Measurements from ENCODE around the gene CHGA. TPM values are rescaled to one million over a fixed set of nuclear protein-coding genes. Genes with fewer than 3 reads are reported as not detected.

The CHGA gene
- total RNA-seq, 1 experiment from 2014 or later, result 0.24 TPM

- DNase-seq (ENCODE audit: low spot score), result no peak
- in situ Hi-C loops (cut with HindIII; ENCODE audit: low sequenced_read_pairs), result no loop called here
Measured at GRCh38 chr14:92928258-92928629, 5.3 kb downstream of the CHGA start.

DNA sequence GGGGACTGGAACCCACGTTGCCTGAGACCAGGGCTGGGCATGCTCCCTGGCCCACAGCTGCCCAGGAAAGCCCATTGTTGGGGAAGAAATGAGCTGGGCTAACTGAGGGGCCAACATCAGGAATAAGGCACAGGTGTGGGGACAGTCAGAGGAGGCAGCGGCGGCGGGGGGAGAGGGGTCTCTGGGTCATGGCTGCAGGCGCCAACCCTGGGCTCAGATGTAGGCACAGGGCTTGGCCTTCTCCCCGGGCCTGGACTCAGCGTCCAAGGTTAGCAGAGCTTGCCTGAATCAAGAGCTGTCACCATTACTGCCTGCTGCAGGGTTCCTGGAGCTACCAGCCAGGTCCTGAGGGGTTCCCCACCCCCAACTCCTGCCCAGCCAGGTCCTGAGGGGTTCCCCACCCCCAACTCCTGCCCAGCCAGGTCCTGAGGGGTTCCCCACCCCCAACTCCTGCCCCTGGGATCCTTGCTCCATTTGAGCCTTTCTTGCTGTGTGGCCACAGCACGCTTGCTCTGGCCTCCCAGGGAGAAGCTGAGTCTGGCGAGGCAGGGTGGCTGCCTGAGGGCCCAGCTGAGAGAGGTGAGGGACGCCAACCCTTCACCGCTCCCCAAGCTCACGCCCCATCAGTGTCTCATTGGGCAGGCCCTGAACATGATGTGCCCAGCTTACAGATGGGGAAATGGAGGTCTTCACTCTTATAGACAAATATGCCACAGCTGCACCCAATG, 6.2 kb downstream of the CHGA start:
- no peak for DNase-seq (ENCODE audit: low spot score)
- in situ Hi-C loops (cut with HindIII; ENCODE audit: low sequenced_read_pairs), result no loop called here

GRCh38 chr14:92929689-92930608, 7.0 kb downstream of the CHGA start:
- DNase-seq (ENCODE audit: low spot score), result no peak
- in situ Hi-C loops (cut with HindIII; ENCODE audit: low sequenced_read_pairs), result no loop called here

GRCh38 chr14:92930737-92931602, 8.0 kb downstream of the CHGA start:
- in situ Hi-C loops (cut with HindIII; ENCODE audit: low sequenced_read_pairs), result no loop called here
- DNase-seq (ENCODE audit: low spot score), result no peak

- DNase-seq (ENCODE audit: low spot score), result no peak
- in situ Hi-C loops (cut with HindIII; ENCODE audit: low sequenced_read_pairs), result no loop called here
Measured at GRCh38 chr14:92931681-92932447, 8.9 kb downstream of the CHGA start.

DNA sequence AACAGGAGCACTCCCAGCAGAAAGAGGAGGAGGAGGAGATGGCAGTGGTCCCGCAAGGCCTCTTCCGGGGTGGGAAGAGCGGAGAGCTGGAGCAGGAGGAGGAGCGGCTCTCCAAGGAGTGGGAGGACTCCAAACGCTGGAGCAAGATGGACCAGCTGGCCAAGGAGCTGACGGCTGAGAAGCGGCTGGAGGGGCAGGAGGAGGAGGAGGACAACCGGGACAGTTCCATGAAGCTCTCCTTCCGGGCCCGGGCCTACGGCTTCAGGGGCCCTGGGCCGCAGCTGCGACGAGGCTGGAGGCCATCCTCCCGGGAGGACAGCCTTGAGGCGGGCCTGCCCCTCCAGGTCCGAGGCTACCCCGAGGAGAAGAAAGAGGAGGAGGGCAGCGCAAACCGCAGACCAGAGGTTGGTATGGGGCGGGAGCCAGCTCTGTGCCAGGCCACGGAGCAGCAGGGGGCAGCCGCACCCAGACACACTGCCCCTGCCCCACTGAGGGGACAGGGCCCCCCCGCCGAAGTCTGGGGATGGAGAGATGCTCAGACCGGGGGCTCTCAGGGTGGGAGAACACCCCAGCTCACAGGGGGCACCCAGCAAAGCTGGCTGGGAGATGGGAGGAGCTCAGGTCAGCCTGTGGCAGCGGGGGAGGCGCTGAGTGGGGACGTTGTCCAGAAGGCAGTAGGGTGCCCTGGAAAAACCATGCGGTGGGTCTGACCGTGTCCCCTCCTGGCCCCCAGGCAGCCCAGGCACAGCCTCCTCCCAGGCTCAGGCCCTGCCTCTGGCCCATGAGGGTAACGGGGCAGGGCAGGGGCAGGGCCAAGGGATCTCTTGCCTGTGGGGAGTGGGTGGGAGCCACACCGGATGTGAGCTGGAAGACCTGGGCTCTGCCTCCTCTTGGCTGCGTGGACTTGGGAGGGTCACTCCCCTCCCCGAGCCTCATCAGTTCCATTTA, 9.8 kb downstream of the CHGA start:
- DNase-seq (ENCODE audit: low spot score), result no peak
- in situ Hi-C loops (cut with HindIII; ENCODE audit: low sequenced_read_pairs), result no loop called here

DNA sequence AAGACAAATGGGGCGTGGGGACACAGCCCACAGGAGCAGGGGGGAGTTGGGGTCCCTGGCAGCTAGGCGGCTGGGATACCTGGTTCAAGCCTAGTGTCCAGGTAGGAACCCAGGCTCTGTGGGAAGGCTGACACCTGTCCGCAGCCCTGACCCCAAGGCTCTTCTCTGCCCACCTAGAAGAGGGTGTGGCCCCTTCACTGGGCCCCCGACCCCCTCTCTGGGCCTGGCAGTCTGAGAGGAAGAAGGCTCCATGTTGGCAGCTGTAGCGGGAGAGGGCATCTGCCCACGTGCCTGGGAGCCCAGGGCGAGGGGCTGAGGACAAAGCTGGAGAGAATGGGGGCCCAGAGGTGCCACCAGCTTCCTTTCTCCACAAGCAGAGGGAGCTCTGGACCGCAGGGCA, 10.5 kb downstream of the CHGA start:
- in situ Hi-C loops (cut with HindIII; ENCODE audit: low sequenced_read_pairs), result no loop called here
- no peak for DNase-seq (ENCODE audit: low spot score)

DNA sequence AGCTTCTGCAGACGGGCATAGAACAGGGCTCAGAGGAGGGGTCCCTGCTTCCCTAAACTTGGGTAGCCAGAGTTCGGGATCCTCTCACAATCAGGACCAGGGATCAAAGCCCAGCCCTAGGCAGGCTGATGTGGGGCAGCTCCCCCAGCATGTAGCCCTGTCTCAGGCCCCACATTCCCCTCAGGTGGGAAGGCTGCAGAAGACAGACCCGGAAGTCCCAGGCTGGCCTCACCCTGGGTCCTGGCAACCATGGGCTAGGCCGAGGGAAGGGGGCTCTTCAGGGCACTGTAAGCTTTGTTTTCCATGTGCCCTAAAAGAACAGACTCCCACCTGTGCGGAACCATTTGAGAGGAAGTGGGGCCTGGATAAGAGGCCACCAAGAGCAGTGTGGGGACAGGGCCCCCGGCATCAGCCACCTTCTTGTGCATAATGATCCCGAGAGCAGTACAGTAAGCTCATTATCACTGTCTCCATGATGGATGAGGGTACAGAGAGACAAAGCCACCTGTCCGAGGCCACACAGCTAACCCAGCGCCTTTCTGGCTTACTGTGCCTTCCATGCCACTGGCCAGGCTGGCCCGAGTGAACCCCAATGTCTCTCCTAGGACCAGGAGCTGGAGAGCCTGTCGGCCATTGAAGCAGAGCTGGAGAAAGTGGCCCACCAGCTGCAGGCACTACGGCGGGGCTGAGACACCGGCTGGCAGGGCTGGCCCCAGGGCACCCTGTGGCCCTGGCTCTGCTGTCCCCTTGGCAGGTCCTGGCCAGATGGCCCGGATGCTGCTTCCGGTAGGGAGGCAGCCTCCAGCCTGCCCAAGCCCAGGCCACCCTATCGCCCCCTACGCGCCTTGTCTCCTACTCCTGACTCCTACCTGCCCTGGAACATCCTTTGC, 11.5 kb downstream of the CHGA start:
- no peak for DNase-seq (ENCODE audit: low spot score)
- in situ Hi-C loops (cut with HindIII; ENCODE audit: low sequenced_read_pairs), result no loop called here

DNA sequence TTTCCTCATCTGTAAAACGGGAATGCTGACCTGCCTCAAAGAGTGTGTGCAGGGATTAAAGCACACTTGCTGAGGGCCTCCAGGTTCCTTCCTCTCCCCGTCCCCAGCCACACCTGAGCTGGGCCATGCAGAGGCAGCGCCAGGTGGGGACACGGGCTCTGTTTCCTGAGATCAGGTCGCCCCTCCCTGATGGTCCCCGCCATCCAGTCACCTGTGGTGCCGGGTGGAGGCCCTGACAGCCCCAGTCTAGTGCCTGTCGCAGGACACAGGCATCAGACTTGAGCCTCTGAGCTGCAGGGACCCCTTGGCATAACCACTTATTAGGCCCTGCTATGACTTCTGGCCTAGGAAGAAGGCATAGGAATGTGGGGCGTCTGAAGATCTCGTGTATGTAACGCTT, 12.5 kb downstream of the CHGA start:
- DNase-seq (ENCODE audit: low spot score), result no peak
- in situ Hi-C loops (cut with HindIII; ENCODE audit: low sequenced_read_pairs), result no loop called here

DNA sequence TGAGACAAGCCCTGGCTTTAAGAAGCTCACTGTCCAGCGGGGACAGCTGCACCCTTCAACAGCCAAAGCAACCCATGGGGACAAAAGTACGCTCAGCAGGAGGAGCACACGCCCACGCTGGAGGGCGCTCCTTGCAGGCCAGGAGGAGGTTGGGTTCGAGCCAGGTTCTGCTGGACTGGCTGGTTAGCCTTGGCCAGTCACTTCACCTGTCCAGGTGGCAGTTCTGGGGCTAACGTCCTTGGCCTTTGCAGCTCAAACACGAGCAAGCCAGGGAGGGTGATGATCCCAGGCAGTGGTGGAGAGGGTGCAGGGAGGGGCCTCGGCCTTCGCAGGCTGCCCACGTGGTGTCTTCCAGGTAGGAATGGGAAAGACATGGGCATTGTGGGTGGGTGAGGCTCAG, 13.1 kb downstream of the CHGA start:
- DNase-seq (ENCODE audit: low spot score), result no peak
- in situ Hi-C loops (cut with HindIII; ENCODE audit: low sequenced_read_pairs), result no loop called here

DNA sequence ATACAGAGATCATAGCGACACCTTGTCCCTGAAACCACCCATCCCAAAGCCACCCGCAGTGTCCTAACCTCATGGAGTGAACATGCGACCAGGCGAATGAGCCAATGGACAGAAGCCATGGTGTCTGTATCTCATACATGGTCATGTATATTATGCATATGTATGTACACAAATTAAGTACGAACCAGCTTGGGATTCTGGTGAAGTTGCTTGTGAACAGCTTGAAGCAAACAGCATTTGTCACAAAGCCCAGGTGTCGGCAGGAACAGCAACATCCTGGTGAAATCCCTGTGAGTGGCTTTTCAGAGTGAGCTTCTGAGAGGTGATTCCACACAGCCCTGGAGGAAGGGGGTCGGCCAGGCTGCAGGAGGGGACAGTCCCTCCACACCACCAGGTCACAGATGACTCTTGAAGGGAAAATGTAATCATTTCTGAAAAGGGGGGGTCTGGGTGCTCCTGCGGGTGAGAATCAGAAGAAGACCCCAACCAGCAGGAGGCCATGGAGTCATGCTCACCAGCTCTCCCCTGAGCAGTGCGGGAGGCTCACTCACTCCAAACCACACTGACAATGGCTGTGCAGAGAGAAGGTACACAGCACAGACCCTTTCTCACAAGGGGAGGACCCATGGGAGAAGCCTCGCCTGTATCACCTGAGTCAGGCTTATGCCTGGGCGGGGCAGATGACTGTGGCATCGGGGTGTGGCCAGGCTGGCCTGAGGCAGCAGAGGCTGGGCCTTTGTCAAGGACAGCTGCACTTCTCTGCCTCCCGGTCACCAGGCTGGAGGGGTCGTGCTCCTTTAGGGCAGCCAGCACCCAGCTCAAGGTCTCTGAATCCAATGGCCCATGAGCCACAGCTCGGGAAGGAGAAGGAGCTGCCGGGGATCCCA, 14.3 kb downstream of the CHGA start:
- in situ Hi-C loops (cut with HindIII; ENCODE audit: low sequenced_read_pairs), result no loop called here
- DNase-seq (ENCODE audit: low spot score), result no peak

DNA sequence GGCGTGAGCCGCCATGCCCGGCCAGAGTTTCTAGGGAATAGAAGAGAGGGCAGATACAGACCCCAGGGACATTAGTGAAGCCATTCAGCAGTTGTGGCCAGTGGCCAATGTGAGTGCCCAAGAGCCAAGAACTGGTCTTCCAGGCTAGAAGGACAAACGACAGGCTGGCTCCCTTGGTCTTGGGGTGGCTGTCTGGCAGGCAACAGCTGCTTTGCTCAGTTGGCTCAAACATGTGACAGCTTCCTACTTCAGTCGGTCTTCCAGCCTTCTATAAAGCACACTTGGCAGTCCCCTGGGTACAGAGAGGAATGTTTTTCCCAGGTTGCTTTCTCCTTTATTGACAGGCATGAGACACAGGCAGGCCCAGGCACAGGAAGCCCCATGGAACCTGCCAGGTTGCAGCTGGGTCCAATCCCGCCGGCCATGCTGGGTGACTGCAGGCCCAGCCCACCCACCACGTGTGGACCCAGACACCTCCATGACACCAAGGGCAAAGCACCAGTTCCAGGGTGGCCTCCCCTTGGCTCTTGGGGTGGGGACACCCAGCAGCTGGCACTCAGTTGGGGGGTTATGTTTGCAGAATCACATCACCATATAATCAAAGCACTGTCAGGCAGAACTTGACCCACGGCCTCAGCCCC, 15.4 kb downstream of the CHGA start:
- DNase-seq (ENCODE audit: low spot score), result no peak
- in situ Hi-C loops (cut with HindIII; ENCODE audit: low sequenced_read_pairs), result no loop called here

GRCh38 chr14:92938890-92939671, 16.1 kb downstream of the CHGA start:
- in situ Hi-C loops (cut with HindIII; ENCODE audit: low sequenced_read_pairs), result no loop called here
- no peak for DNase-seq (ENCODE audit: low spot score)

GRCh38 chr14:92939699-92940098, 16.7 kb downstream of the CHGA start:
- in situ Hi-C loops (cut with HindIII; ENCODE audit: low sequenced_read_pairs), result no loop called here
- DNase-seq (ENCODE audit: low spot score), result no peak

DNA sequence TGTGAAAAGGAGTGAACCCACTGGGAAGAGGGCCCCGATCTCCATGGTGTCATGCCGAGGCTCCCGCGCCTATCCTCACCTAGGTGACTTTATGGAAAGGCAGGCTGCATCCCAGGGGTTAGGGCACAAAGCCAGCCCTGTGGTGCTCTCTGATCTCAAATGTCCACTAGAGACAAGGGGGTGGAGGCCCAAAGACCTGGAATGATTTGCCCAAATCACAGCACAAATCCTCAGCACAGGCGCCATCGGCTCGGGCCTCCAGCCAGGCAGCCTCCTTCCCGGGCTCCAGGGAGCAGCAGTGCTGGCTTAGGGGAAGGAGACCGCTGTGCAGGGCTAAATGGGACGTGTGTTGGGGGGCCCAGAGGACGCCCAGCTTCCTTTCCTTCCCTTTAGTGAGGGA, 17.6 kb downstream of the CHGA start:
- in situ Hi-C loops (cut with HindIII; ENCODE audit: low sequenced_read_pairs), result no loop called here
- DNase-seq (ENCODE audit: low spot score), result no peak

Measured in G401 (cell line).